GM23338 (cell line): Measurements from ENCODE around the gene FOXP1. TPM values are rescaled to one million over a fixed set of nuclear protein-coding genes. Genes with fewer than 3 reads are reported as not detected.

Source experiments
- ATAC-seq: fragments of 200-7000 bp; cut with Tn5 transposase; 3 replicates; pipeline ENCODE4 v1.9.1; 2020
- DNase-seq: peaks from one replicate; pipeline ENCODE4 v3.0.0-alpha.2; 2015; ENCODE audit warnings: low spot score
- H2AFZ ChIP-seq: fragments of 200-600 bp; sonication (generic); 2 replicates; pipeline ENCODE4 v1.8.0; 2016; ENCODE audit warnings: antibody characterized with exemption, mild to moderate bottlenecking, moderate library complexity
- H3F3A ChIP-seq: fragments of 200-600 bp; sonication (generic); replicated peaks from 2 replicates; pipeline ENCODE4 v1.8.0; 2017; ENCODE audit warnings: antibody characterized with exemption, mixed run types, low read depth
- H3K27ac ChIP-seq: fragments of 200-600 bp; sonication (generic); 2 replicates; pipeline ENCODE4 v1.6.1; 2016; ENCODE audit warnings: low read depth
- H3K27me3 ChIP-seq: fragments of 200-600 bp; sonication (generic); 2 replicates; pipeline ENCODE4 v1.8.0; 2016; ENCODE audit warnings: mild to moderate bottlenecking, mixed run types, moderate library complexity; ENCODE audit not compliant: insufficient read depth
- H3K36me3 ChIP-seq: fragments of 200-600 bp; sonication (generic); 2 replicates; pipeline ENCODE4 v1.8.0; 2016; ENCODE audit warnings: mild to moderate bottlenecking; ENCODE audit not compliant: insufficient read depth
- H3K4me1 ChIP-seq: fragments of 200-600 bp; sonication (generic); 2 replicates; pipeline ENCODE4 v1.8.0; 2016; ENCODE audit warnings: mild to moderate bottlenecking, moderate library complexity; ENCODE audit not compliant: insufficient read depth
- H3K4me2 ChIP-seq: fragments of 200-600 bp; sonication (generic); 2 replicates; pipeline ENCODE4 v1.7.1; 2017; ENCODE audit warnings: mixed run types
- H3K4me3 ChIP-seq: fragments of 200-600 bp; sonication (generic); 2 replicates; pipeline ENCODE4 v1.6.1; 2016; ENCODE audit warnings: mixed run types
- H3K79me2 ChIP-seq: fragments of 200-600 bp; sonication (generic); replicated peaks from 2 replicates; pipeline ENCODE4 v1.8.0; 2017; ENCODE audit warnings: mild to moderate bottlenecking; ENCODE audit not compliant: insufficient read depth
- H3K9me2 ChIP-seq: fragments of 200-600 bp; sonication (generic); 2 replicates; pipeline ENCODE4 v1.8.0; 2017; ENCODE audit not compliant: insufficient read depth
- H4K20me1 ChIP-seq: fragments of 200-600 bp; sonication (generic); replicated peaks from 2 replicates; pipeline ENCODE4 v1.8.0; 2017; ENCODE audit warnings: mild to moderate bottlenecking; ENCODE audit not compliant: insufficient read depth
- H3K27ac Mint-ChIP-seq: 2 replicates; pipeline ENCODE4 v1.8.0; 2020; ENCODE audit warnings: inconsistent platforms, mild to moderate bottlenecking, moderate library complexity, mixed read lengths
- H3K27me3 Mint-ChIP-seq: 3 replicates; pipeline ENCODE4 v1.8.0; 2022; ENCODE audit warnings: low read depth, mild to moderate bottlenecking, moderate library complexity, mixed read lengths, inconsistent platforms; ENCODE audit not compliant: insufficient read depth, poor library complexity
- H3K36me3 Mint-ChIP-seq: 3 replicates; pipeline ENCODE4 v1.8.0; 2021; ENCODE audit warnings: low read depth, mild to moderate bottlenecking, inconsistent platforms, moderate library complexity, mixed read lengths
- H3K4me1 Mint-ChIP-seq: 3 replicates; pipeline ENCODE4 v1.8.0; 2020; ENCODE audit warnings: mild to moderate bottlenecking, inconsistent platforms, mixed read lengths
- H3K4me3 Mint-ChIP-seq: 3 replicates; pipeline ENCODE4 v1.8.0; 2021; ENCODE audit warnings: moderate library complexity, mild to moderate bottlenecking, inconsistent platforms, mixed read lengths
- H3K9me3 Mint-ChIP-seq: 3 replicates; pipeline ENCODE4 v1.8.0; 2020; ENCODE audit warnings: moderate library complexity, mild to moderate bottlenecking, inconsistent platforms, mixed read lengths
- CREB1 ChIP-seq: fragments of 250-450 bp; sonication (Bioruptor Pico); IDR thresholded peaks from 2 replicates; pipeline ENCODE4 v1.5.0; 2020; ENCODE audit warnings: low read depth, mild to moderate bottlenecking, moderate library complexity
- CTCF ChIP-seq, 2 experiments: fragments of 200-600 bp in 1 of 2; sonication (generic) in 1 of 2; conservative IDR thresholded peaks; 2 replicates each; pipeline versions ENCODE4 v1.5.1 to v1.6.1; 2016 to 2017; ENCODE audit warnings: antibody characterized with exemption in 2 of 2, low read depth in 2 of 2, mild to moderate bottlenecking in 2 of 2, moderate library complexity in 1 of 2
- ETS1 ChIP-seq: IDR thresholded peaks from 2 replicates; pipeline ENCODE4 v1.6.1; 2016; ENCODE audit warnings: antibody characterized with exemption
- EZH2 ChIP-seq: fragments of 200-600 bp; sonication (generic); IDR thresholded peaks from one replicate; pipeline ENCODE4 v1.8.0; 2017; ENCODE audit warnings: antibody characterized with exemption, mild to moderate bottlenecking, low read depth; ENCODE audit not compliant: unreplicated experiment
- EZH2phosphoT487 ChIP-seq: fragments of 200-600 bp; sonication (generic); IDR thresholded peaks from one replicate; pipeline ENCODE4 v1.8.1; 2018; ENCODE audit warnings: antibody characterized with exemption; ENCODE audit not compliant: unreplicated experiment
- JUNB ChIP-seq: IDR thresholded peaks from one replicate; pipeline ENCODE4 v1.6.1; 2016; ENCODE audit warnings: antibody characterized with exemption; ENCODE audit not compliant: unreplicated experiment
- NANOG ChIP-seq: IDR thresholded peaks from 2 replicates; pipeline ENCODE4 v1.6.1; 2016; ENCODE audit warnings: antibody characterized with exemption, borderline replicate concordance
- POLR2AphosphoS5 ChIP-seq: IDR thresholded peaks from 2 replicates; pipeline ENCODE4 v1.6.1; 2016; ENCODE audit warnings: antibody characterized with exemption, low read depth
- REST ChIP-seq: IDR thresholded peaks from one replicate; pipeline ENCODE4 v1.6.1; 2018; ENCODE audit warnings: antibody characterized with exemption; ENCODE audit not compliant: unreplicated experiment
- STAT1 ChIP-seq: IDR thresholded peaks from one replicate; pipeline ENCODE4 v1.6.1; 2016; ENCODE audit warnings: antibody characterized with exemption; ENCODE audit not compliant: unreplicated experiment
- ZNF114 ChIP-seq: fragments of 250-450 bp; sonication (Bioruptor Pico); IDR thresholded peaks from 2 replicates; pipeline ENCODE4 v1.5.0; 2020; ENCODE audit warnings: mild to moderate bottlenecking, moderate library complexity
- ZNF331 ChIP-seq: fragments of 250-450 bp; sonication (Bioruptor Pico); IDR thresholded peaks from 2 replicates; pipeline ENCODE4 v1.5.0; 2020; ENCODE audit warnings: low read depth, mild to moderate bottlenecking, moderate library complexity
- ZNF462 ChIP-seq: fragments of 250-450 bp; sonication (Bioruptor Pico); IDR thresholded peaks from 2 replicates; pipeline ENCODE4 v1.5.0; 2020; ENCODE audit warnings: mild to moderate bottlenecking, moderate library complexity
- polyA plus RNA-seq: library from polyadenylated mRNA; unstranded; fragments of >200 nt; fragmentation: Nextera tagmentation; extraction: Ambion mirVana; gene quantifications from 2 replicates; pipeline ENCODE4 v1.2.1, GENCODE V29; 2016
- total RNA-seq: library from RNA; depleted of rRNA; stranded (reverse); fragments of >200 nt; shearing (Covaris generic); gene quantifications from 2 replicates; pipeline ENCODE4 v1.2.3, GENCODE V29; 2014

The FOXP1 gene
- total and polyA plus RNA-seq, 2 experiments from 2014 or later, result 32.9 to 35.5 TPM

- H3K27me3 ChIP-seq, result no peaks in the 10 kb centered on the region
- TF ChIP-seq JUNB, result no peak
- TF ChIP-seq ZNF331 (CRISPR knock-in tag), result no peak
- TF ChIP-seq ETS1, result no peak
- no peak for TF ChIP-seq NANOG
- no peak for TF ChIP-seq POLR2AphosphoS5
- TF ChIP-seq REST, result no peak
- TF ChIP-seq CTCF (conservative IDR thresholded peaks at IDR 0.05; ENCODE audit: low read depth in 2 of 2), result no peak
- TF ChIP-seq STAT1, result no peak
- TF ChIP-seq EZH2, result no peak
- TF ChIP-seq CREB1 (CRISPR knock-in tag), result no peak
- no peak for TF ChIP-seq ZNF114 (CRISPR knock-in tag)
- no peak for TF ChIP-seq EZH2phosphoT487
- TF ChIP-seq ZNF462 (CRISPR knock-in tag), result no peak
- no peaks in the 10 kb centered on the region for H3F3A ChIP-seq
- DNase-seq (peak; percentile 44), ATAC-seq (peak; percentile 83)
- no peak overlapping the region for H2AFZ ChIP-seq
- no peak overlapping the region for H3K27ac Mint-ChIP-seq
- H3K27ac ChIP-seq, result no peak overlapping the region
- H3K27me3 Mint-ChIP-seq, result peaks cover 3% of the 10 kb centered on the region
- peaks cover 45% of the 10 kb centered on the region for H3K4me1 Mint-ChIP-seq
- no peaks in the 10 kb centered on the region for H4K20me1 ChIP-seq
- H3K9me2 ChIP-seq, result no peaks in the 10 kb centered on the region
- H3K4me2 ChIP-seq, result no peak overlapping the region
- no peak overlapping the region for H3K4me3 ChIP-seq
- H3K4me3 Mint-ChIP-seq, result no peak overlapping the region
- H3K36me3 Mint-ChIP-seq, result no peaks in the 10 kb centered on the region
- H3K9me3 Mint-ChIP-seq, result no peaks in the 10 kb centered on the region
- no peaks in the 10 kb centered on the region for H3K36me3 ChIP-seq
- peaks cover 29% of the 10 kb centered on the region for H3K4me1 ChIP-seq
- no peaks in the 10 kb centered on the region for H3K79me2 ChIP-seq
Observed at GRCh38 chr3:71146673-71147072, 436.9 kb downstream of the FOXP1 start.
